Ovary (tissue), 9 donors: ENCODE results near the gene TRAF2. TPM values are rescaled to one million over a fixed set of nuclear protein-coding genes. Genes with fewer than 3 reads are reported as not detected.

Experiments used
- DNase-seq, 5 donors: peaks; one replicate each; pipeline ENCODE4 v3.0.0-alpha.2; 2019 to 2020
- H3K27ac ChIP-seq, 2 donors: fragments of 200-600 bp; one replicate each; pipeline versions ENCODE4 v1.5.1 to v1.8.0; 2019 to 2022
- H3K27me3 ChIP-seq: fragments of 200-600 bp; one replicate; pipeline ENCODE4 v1.8.0; 2022
- H3K36me3 ChIP-seq: fragments of 200-600 bp; sonication (generic); one replicate; pipeline ENCODE4 v1.5.1; 2019
- H3K4me1 ChIP-seq: one replicate; pipeline ENCODE4 v1.8.1; 2013; ENCODE audit warnings: mild to moderate bottlenecking, moderate library complexity; ENCODE audit not compliant: insufficient read depth
- H3K4me3 ChIP-seq: fragments of 200-600 bp; sonication (generic); one replicate; pipeline ENCODE4 v1.5.1; 2017
- H3K9me3 ChIP-seq, 2 donors: fragments of 200-600 bp in 1 of 2; sonication (generic) in 1 of 2; one replicate each; pipeline versions ENCODE4 v1.5.1 to v1.8.1; 2013 to 2019; ENCODE audit warnings: mild to moderate bottlenecking in 1 of 2, moderate library complexity in 1 of 2
- CTCF ChIP-seq, 3 donors: fragments of 450-650 bp in 2 of 3; fragments of 200-600 bp in 1 of 3; IDR thresholded peaks; one replicate each; pipeline versions ENCODE4 v1.5.1 to v1.8.0; 2016 to 2022; ENCODE audit warnings: antibody characterized with exemption in 3 of 3, mild to moderate bottlenecking in 1 of 3
- EP300 ChIP-seq: sonication (generic); formaldehyde crosslinking; IDR thresholded peaks from one replicate; pipeline ENCODE4 v1.6.1; 2017; ENCODE audit warnings: antibody characterized with exemption
- POLR2A ChIP-seq: fragments of 450-650 bp; IDR thresholded peaks from one replicate; pipeline ENCODE4 v1.6.1; 2017; ENCODE audit warnings: antibody characterized with exemption, mild to moderate bottlenecking, moderate library complexity
- WGBS, 3 donors: extraction: QIAGEN DNeasy Blood & Tissue Kit in 1 of 3; methylation state at CpG; one replicate each; pipeline versions ENCODE4 v1.1.5 to v1.1.7; 2013 to 2017; 5-methylcytosine and 5-hydroxymethylcytosine counted together
- intact Hi-C, 4 donors: fragments of 100-400 bp; cut with DNase I; formaldehyde crosslinking; loops; one replicate each; pipeline versions ENCODE4 v1.11.0 to v1.15.1; 2022 to 2023
- polyA plus RNA-seq, 2 donors: library from polyadenylated mRNA; stranded (reverse); fragments of 200-250 nt in 1 of 2; fragments of 350-450 nt in 1 of 2; fragmentation: Illumina TruSeq in 1 of 2; extraction: RNeasy Lipid Tissue Mini Kit (QIAGEN cat#74804) in 1 of 2; gene quantifications; one replicate each; pipeline ENCODE4 v1.2.3, GENCODE V29; 2013 to 2014
- total RNA-seq, 7 donors: library from RNA; depleted of rRNA in 2 of 7; stranded (reverse); fragments of >200 nt in 2 of 7; fragmentation: NEBNext Ultra II Directional in 3 of 7; extraction: Animal tissue kit (Norgen Biotek cat#: 25700) in 3 of 7; gene quantifications; one replicate each; pipeline versions ENCODE4 v1.1.0 to v1.2.4, GENCODE V29; 2016 to 2023
- donor health status: DM: no; HTN: no; CAD: no; lungs with moderate emphysema.
- donor health status: DM: no; HTN: no; CAD: no.
- donor health status: Bipolar disorder and iron deficiency.
- donor health status: DM: yes; HTN: yes; CAD: no.
- donor health status: DM: no; HTN: no; CAD: no.
- donor health status: DM: yes; HTN: yes; CAD: no.

The TRAF2 gene
- total and polyA plus RNA-seq, 9 donors, result 0.83 to 11.9 (median 9.7) TPM

- Histone ChIP-seq H3K36me3 (no peaks in the 10 kb centered on the region), H3K27ac (no peak overlapping the region), H3K4me1 (no peaks in the 10 kb centered on the region), H3K27me3 (no peaks in the 10 kb centered on the region), H3K9me3 (no peaks in the 10 kb centered on the region), H3K4me3 (no peak overlapping the region)
- intact Hi-C loops, result loop anchor here in 1 of 4 donors (5.0 kb wide), 1 partner anchor 34 kb away; no protein-coding TSS in a partner anchor
- 95 to 98% (median 96%) methylated on average over 2 of the region's 2 CpGs for WGBS, 3 donors
- TF ChIP-seq POLR2A (no peak), CTCF (IDR thresholded peaks at IDR 0.05) (no peak), EP300 (no peak)
- no peak for DNase-seq
Observed at GRCh38 chr9:136931611-136932130, 45.4 kb downstream of the TRAF2 start.

GRCh38 chr9:136934277-136934676 lies 48.0 kb downstream of the TRAF2 start:
- H3K27ac ChIP-seq, result no peak overlapping the region
- H3K36me3 ChIP-seq, result no peaks in the 10 kb centered on the region
- no peaks in the 10 kb centered on the region for H3K9me3 ChIP-seq
- TF ChIP-seq EP300 (no peak), POLR2A (no peak), CTCF (IDR thresholded peaks at IDR 0.05) (no peak)
- no peak for DNase-seq
- H3K27me3 ChIP-seq, result no peaks in the 10 kb centered on the region
- no peaks in the 10 kb centered on the region for H3K4me1 ChIP-seq
- intact Hi-C loops, result loop anchor here in 1 of 4 donors (5.0 kb wide), 1 partner anchor 37 kb away; no protein-coding TSS in a partner anchor
- 90 to 92% (median 90%) methylated on average over 3 of the region's 3 CpGs for WGBS, 3 donors
- H3K4me3 ChIP-seq, result no peak overlapping the region

- WGBS, 3 donors, result 74 to 90% (median 90%) methylated on average over 3 of the region's 3 CpGs
- Histone ChIP-seq H3K27me3 (no peaks in the 10 kb centered on the region), H3K9me3 (no peaks in the 10 kb centered on the region), H3K27ac (no peak overlapping the region), H3K4me3 (no peak overlapping the region), H3K36me3 (no peaks in the 10 kb centered on the region), H3K4me1 (no peaks in the 10 kb centered on the region)
- TF ChIP-seq POLR2A, result no peak
- no peak for TF ChIP-seq EP300
- no peak for TF ChIP-seq CTCF (IDR thresholded peaks at IDR 0.05)
- no peak for DNase-seq
- intact Hi-C loops, result no loop called here
Observed at GRCh38 chr9:136935651-136936050, 49.3 kb downstream of the TRAF2 start.

- Histone ChIP-seq H3K27me3 (no peaks in the 10 kb centered on the region), H3K4me1 (no peaks in the 10 kb centered on the region), H3K36me3 (no peaks in the 10 kb centered on the region), H3K27ac (no peak overlapping the region), H3K9me3 (no peaks in the 10 kb centered on the region), H3K4me3 (no peak overlapping the region)
- no peak for TF ChIP-seq CTCF (IDR thresholded peaks at IDR 0.05)
- TF ChIP-seq POLR2A, result no peak
- no peak for TF ChIP-seq EP300
- intact Hi-C loops, result no loop called here
- 89 to 95% (median 90%) methylated on average over 8 of the region's 8 CpGs for WGBS, 3 donors
- no peak for DNase-seq
Observed at GRCh38 chr9:136936645-136937170, 50.4 kb downstream of the TRAF2 start.
